ENCODE measurements around the gene DCST1.

GRCh38 chr1:155064111-155064831, 30.6 kb downstream of the DCST1 start:
- TF ChIP-seq, protein P1, sequence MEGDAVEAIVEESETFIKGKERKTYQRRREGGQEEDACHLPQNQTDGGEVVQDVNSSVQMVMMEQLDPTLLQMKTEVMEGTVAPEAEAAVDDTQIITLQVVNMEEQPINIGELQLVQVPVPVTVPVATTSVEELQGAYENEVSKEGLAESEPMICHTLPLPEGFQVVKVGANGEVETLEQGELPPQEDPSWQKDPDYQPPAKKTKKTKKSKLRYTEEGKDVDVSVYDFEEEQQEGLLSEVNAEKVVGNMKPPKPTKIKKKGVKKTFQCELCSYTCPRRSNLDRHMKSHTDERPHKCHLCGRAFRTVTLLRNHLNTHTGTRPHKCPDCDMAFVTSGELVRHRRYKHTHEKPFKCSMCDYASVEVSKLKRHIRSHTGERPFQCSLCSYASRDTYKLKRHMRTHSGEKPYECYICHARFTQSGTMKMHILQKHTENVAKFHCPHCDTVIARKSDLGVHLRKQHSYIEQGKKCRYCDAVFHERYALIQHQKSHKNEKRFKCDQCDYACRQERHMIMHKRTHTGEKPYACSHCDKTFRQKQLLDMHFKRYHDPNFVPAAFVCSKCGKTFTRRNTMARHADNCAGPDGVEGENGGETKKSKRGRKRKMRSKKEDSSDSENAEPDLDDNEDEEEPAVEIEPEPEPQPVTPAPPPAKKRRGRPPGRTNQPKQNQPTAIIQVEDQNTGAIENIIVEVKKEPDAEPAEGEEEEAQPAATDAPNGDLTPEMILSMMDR (IDR thresholded peaks at IDR 0.05; ENCODE audit: insufficient read depth, low read length, poor library complexity, severe bottlenecking): no peak
- TF ChIP-seq EZH2phosphoT487 (conservative IDR thresholded peaks at IDR 0.05; ENCODE audit: low read length): no peak
